NCI-H146 (cell line): ENCODE measurements around the gene LRRC75A.
"Not testable (repeated sequence)": the region's sequence is repeated elsewhere in the genome, so short reads cannot be mapped to it uniquely, and the experiment has no call there.

ENCODE experiments used
- DNase-seq: peaks from one replicate; lab custom pipeline; 2025; lab: John Stamatoyannopoulos, UW

Gene LRRC75A

GRCh38 chr17:16432017-16432416 is 60.0 kb downstream of the LRRC75A start:
- no peak for DNase-seq

GRCh38 chr17:16430650-16431049 is 61.3 kb downstream of the LRRC75A start:
- no peak for DNase-seq

- no peak for DNase-seq
Measured at GRCh38 chr17:16429083-16429482, 62.9 kb downstream of the LRRC75A start.

GRCh38 chr17:16428098-16428882 is 63.7 kb downstream of the LRRC75A start:
- no peak for DNase-seq

- no peak for DNase-seq
Measured at GRCh38 chr17:16427020-16427419, 65.0 kb downstream of the LRRC75A start.

GRCh38 chr17:16425698-16426659 is 66.0 kb downstream of the LRRC75A start:
- peak; percentile 16 for DNase-seq

- DNase-seq = no peak
Measured at GRCh38 chr17:16425202-16425601, 66.8 kb downstream of the LRRC75A start.

- DNase-seq = no peak
Measured at GRCh38 chr17:16423226-16423872, 68.6 kb downstream of the LRRC75A start.

GRCh38 chr17:16422416-16422815 is 69.6 kb downstream of the LRRC75A start:
- DNase-seq = no peak

GRCh38 chr17:16419929-16420271 is 72.1 kb downstream of the LRRC75A start:
- no peak for DNase-seq

GRCh38 chr17:16419074-16419928 is 72.7 kb downstream of the LRRC75A start:
- DNase-seq = no peak

GRCh38 chr17:16418685-16419068 is 73.3 kb downstream of the LRRC75A start:
- DNase-seq = no peak

- DNase-seq = no peak
Measured at GRCh38 chr17:16417896-16418684, 73.9 kb downstream of the LRRC75A start.

- DNase-seq = no peak
Measured at GRCh38 chr17:16417399-16417798, 74.6 kb downstream of the LRRC75A start.

- DNase-seq = peak; percentile 45
Measured at GRCh38 chr17:16415031-16415924, 76.7 kb downstream of the LRRC75A start, which contains the start of gene TRPV2. TSS of gene TRPV2 (plus strand) at chr17:16415571. CDS start at chr17:16417669, 2,098 bp downstream.

GRCh38 chr17:16407911-16408588 is 83.9 kb downstream of the LRRC75A start:
- peak; percentile 74 for DNase-seq

GRCh38 chr17:16406742-16407674 is 85.0 kb downstream of the LRRC75A start:
- peak; percentile 70 for DNase-seq

- not testable (repeated sequence) for DNase-seq
Measured at GRCh38 chr17:16403847-16404246, 88.1 kb downstream of the LRRC75A start.
